HepG2 (cell line): ENCODE measurements around the gene RAD9A. TPM values are rescaled to one million over a fixed set of nuclear protein-coding genes. Genes with fewer than 3 reads are reported as not detected.

ENCODE experiments used
- ARNT2 ChIP-seq: sonication (generic); formaldehyde crosslinking; IDR thresholded peaks from 2 replicates; pipeline ENCODE4 v1.8.0; 2022; ENCODE audit warnings: mild to moderate bottlenecking, low read depth, missing genetic modification reagents, moderate library complexity
- CSRNP2 ChIP-seq: sonication (generic); formaldehyde crosslinking; conservative IDR thresholded peaks from 2 replicates; pipeline ENCODE4 v1.8.0; 2022; ENCODE audit warnings: low read depth, missing genetic modification reagents
- ERF ChIP-seq: IDR thresholded peaks from 2 replicates; pipeline ENCODE4 v1.6.1; 2018; ENCODE audit warnings: missing biosample characterization, missing genetic modification reagents
- ETV5 ChIP-seq: IDR thresholded peaks from 2 replicates; pipeline ENCODE4 v1.6.1; 2018; ENCODE audit warnings: missing biosample characterization, missing genetic modification reagents, inconsistent platforms, borderline replicate concordance
- FOSL1 ChIP-seq: sonication (generic); formaldehyde crosslinking; IDR thresholded peaks from 2 replicates; pipeline ENCODE4 v1.9.0; 2021; ENCODE audit warnings: missing genetic modification reagents, borderline replicate concordance
- HHEX ChIP-seq: IDR thresholded peaks from 2 replicates; pipeline ENCODE4 v1.6.1; 2016; ENCODE audit warnings: control low read depth
- HOXA3 ChIP-seq: sonication (generic); formaldehyde crosslinking; IDR thresholded peaks from 2 replicates; pipeline ENCODE4 v1.5.0; 2020; ENCODE audit warnings: missing genetic modification reagents
- KAT7 ChIP-seq: IDR thresholded peaks from 2 replicates; pipeline ENCODE4 v1.6.1; 2018; ENCODE audit warnings: borderline replicate concordance, missing compliant biosample characterization
- POLR2A ChIP-seq, 2 experiments: IDR thresholded peaks; 2 replicates each; pipeline ENCODE4 v1.6.1; 2011; ENCODE audit warnings: low read depth in 2 of 2, low read length in 2 of 2, mild to moderate bottlenecking in 1 of 2, moderate library complexity in 1 of 2; ENCODE audit not compliant: insufficient read depth in 1 of 2
- RBM39 ChIP-seq: fragments of 200-400 bp; formaldehyde crosslinking; IDR thresholded peaks from one replicate; pipeline ENCODE4 v1.6.1; 2018; ENCODE audit warnings: antibody characterized with exemption, mild to moderate bottlenecking, low read depth, low read length; ENCODE audit not compliant: poor library complexity, severe bottlenecking
- RCOR2 ChIP-seq: IDR thresholded peaks from 2 replicates; pipeline ENCODE4 v1.6.1; 2016; ENCODE audit warnings: missing biosample characterization, missing genetic modification reagents
- SMAD3 ChIP-seq: sonication (generic); formaldehyde crosslinking; IDR thresholded peaks from 2 replicates; pipeline ENCODE4 v1.4.0; 2020; ENCODE audit warnings: missing genetic modification reagents
- SOX5 ChIP-seq: IDR thresholded peaks from 2 replicates; pipeline ENCODE4 v1.6.1; 2016; ENCODE audit warnings: borderline replicate concordance
- TCF7 ChIP-seq: sonication (generic); IDR thresholded peaks from 2 replicates; pipeline ENCODE4 v1.6.1; 2016; ENCODE audit warnings: antibody characterized with exemption, low read depth
- TGIF2 ChIP-seq: IDR thresholded peaks from 2 replicates; pipeline ENCODE4 v1.6.1; 2016; ENCODE audit warnings: control low read depth, missing compliant biosample characterization
- YEATS2 ChIP-seq: sonication (generic); formaldehyde crosslinking; IDR thresholded peaks from 2 replicates; pipeline ENCODE4 v1.4.0; 2020; ENCODE audit warnings: missing genetic modification reagents, borderline replicate concordance
- ZBTB20 ChIP-seq: sonication (generic); formaldehyde crosslinking; IDR thresholded peaks from 2 replicates; pipeline ENCODE4 v1.8.1; 2023; ENCODE audit warnings: missing genetic modification reagents, low read depth, mild to moderate bottlenecking, borderline replicate concordance
- ZNF253 ChIP-seq: sonication (generic); formaldehyde crosslinking; IDR thresholded peaks from 2 replicates; pipeline ENCODE4 v1.8.0; 2022; ENCODE audit warnings: mild to moderate bottlenecking, missing genetic modification reagents, borderline replicate concordance
- ZNF556 ChIP-seq: sonication (generic); formaldehyde crosslinking; IDR thresholded peaks from 2 replicates; pipeline ENCODE4 v1.4.0; 2020; ENCODE audit warnings: mild to moderate bottlenecking, missing genetic modification reagents, borderline replicate concordance
- ZNF639 ChIP-seq: conservative IDR thresholded peaks from 2 replicates; pipeline ENCODE4 v1.6.1; 2018; ENCODE audit warnings: missing genetic modification reagents
- ZNF768 ChIP-seq: sonication (generic); formaldehyde crosslinking; IDR thresholded peaks from 2 replicates; pipeline ENCODE4 v1.4.0; 2020; ENCODE audit warnings: missing genetic modification reagents
- ZNF776 ChIP-seq: sonication (generic); formaldehyde crosslinking; IDR thresholded peaks from 2 replicates; pipeline ENCODE4 v1.4.0; 2020; ENCODE audit warnings: mild to moderate bottlenecking, missing genetic modification reagents
- ZSCAN20 ChIP-seq: sonication (generic); formaldehyde crosslinking; IDR thresholded peaks from 2 replicates; pipeline ENCODE4 v1.4.0; 2020; ENCODE audit warnings: missing genetic modification reagents, mild to moderate bottlenecking, borderline replicate concordance
- polyA plus RNA-seq, 8 experiments: library from polyadenylated mRNA; depleted of rRNA in 3 of 8; stranded (reverse) in 7 of 8; unstranded in 1 of 8; fragments of >200 nt; fragmentation: Illumina TruSeq in 4 of 8; extraction: Trizol in 4 of 8; gene quantifications; 2 replicates each; pipeline versions ENCODE4 v1.2.1 to v1.2.3, GENCODE V29; 2011 to 2016; ENCODE audit warnings: low read depth in 4 of 8, missing spikeins in 1 of 8, mixed read lengths in 1 of 8; ENCODE audit not compliant: insufficient read depth in 1 of 8
- total RNA-seq, 5 experiments: library from RNA; depleted of rRNA; stranded (reverse); fragments of >200 nt; fragmentation: Illumina TruSeq; extraction: Trizol; gene quantifications; 2 replicates each; pipeline ENCODE4 v1.2.3, GENCODE V29; 2016; ENCODE audit warnings: low read depth in 1 of 5

RAD9A gene
- total and polyA plus RNA-seq, 2 of the 13 experiments (the other 11 are each of a cell fraction or from before 2014, with no cell fraction given): 10.1 to 15.7 TPM

GRCh38 chr11:67353317-67354074 lies 38.3 kb upstream of the RAD9A start, which contains the start of gene POLD4 (continued):
- TF ChIP-seq ZSCAN20 (CRISPR knock-in tag) (no peak), HOXA3 (CRISPR knock-in tag) (peak; percentile 62), ARNT2 (CRISPR knock-in tag) (peak; percentile 40; the same call in 1 of the 2 replicates), ZNF556 (CRISPR knock-in tag) (peak; percentile 59), RCOR2 (CRISPR knock-in tag) (no peak), TCF7 (no peak), ZNF253 (CRISPR knock-in tag) (0 out of 2 replicates have a peak, but pooled peaks have one; percentile 57), KAT7 (CRISPR knock-in tag) (no peak), ZBTB20 (CRISPR knock-in tag) (no peak; the same call in 1 of the 2 replicates), YEATS2 (CRISPR knock-in tag) (0 out of 2 replicates have a peak, but pooled peaks have one; percentile 31), HHEX (CRISPR knock-in tag) (no peak), RBM39 (no peak), SMAD3 (CRISPR knock-in tag) (peak; percentile 57), ZNF639 (CRISPR knock-in tag) (no peak; the same call in 1 of the 2 replicates), FOSL1 (no peak), ETV5 (CRISPR knock-in tag) (peak; percentile 66), CSRNP2 (no peak), ERF (CRISPR knock-in tag) (peak; percentile 41; the same call in 1 of the 2 replicates), TGIF2 (CRISPR knock-in tag) (no peak), POLR2A (IDR thresholded peaks at IDR 0.05; ENCODE audit: insufficient read depth in 1 of 2, low read depth in 2 of 2, low read length in 2 of 2) (peak; percentile 68 to 85), SOX5 (CRISPR knock-in tag) (no peak), ZNF768 (CRISPR knock-in tag) (0 out of 2 replicates have a peak, but pooled peaks have one; percentile 8), ZNF776 (peak; percentile 56; the same call in 1 of the 2 replicates)
